ENCODE measurements around the gene PLAGL1.

GRCh38 chr6:143966312-143966711, 41.7 kb downstream of the PLAGL1 start:
- TF ChIP-seq CTCF (IDR thresholded peaks at IDR 0.05; ENCODE audit: low read depth, low read length): no peak
- no peak for TF ChIP-seq EZH2phosphoT487 (IDR thresholded peaks at IDR 0.05; ENCODE audit: low read depth)

Data from OCI-LY3 (cell line).